ENCODE results near the gene KIF4B. TPM values are rescaled to one million over a fixed set of nuclear protein-coding genes. Genes with fewer than 3 reads are reported as not detected.

The KIF4B gene
- total RNA-seq, 1 experiment from 2014 or later: 0.12 TPM

GRCh38 chr5:155050384-155051019, 36.9 kb downstream of the KIF4B start (continued):
- TF ChIP-seq CEBPB (IDR thresholded peaks at IDR 0.05; ENCODE audit: low read depth): no peak
- TF ChIP-seq RAD21 (IDR thresholded peaks at IDR 0.05; ENCODE audit: low read depth): no peak
- no peak for TF ChIP-seq POLR2AphosphoS5 (IDR thresholded peaks at IDR 0.05; ENCODE audit: low read depth, low read length)

DNA sequence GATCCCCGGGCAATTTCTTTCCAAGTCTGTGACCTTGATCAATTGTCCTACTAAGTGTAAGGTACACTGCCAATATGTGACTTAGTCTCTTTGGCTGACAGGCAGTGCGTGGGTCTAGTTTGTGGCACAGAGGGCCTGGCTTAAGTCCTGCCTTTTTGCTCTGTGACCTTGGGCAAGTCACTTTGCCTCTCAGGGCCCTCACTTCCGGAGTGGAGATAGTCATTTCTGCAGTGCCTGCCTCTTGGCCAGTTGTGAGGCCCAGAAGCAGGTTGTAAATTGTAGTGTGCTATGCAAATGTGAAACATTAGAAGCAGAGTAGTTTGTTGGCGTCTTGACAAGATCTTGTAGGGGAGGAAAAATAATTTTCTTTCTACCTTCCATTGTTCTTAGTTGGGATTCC, 39.0 kb downstream of the KIF4B start:
- TF ChIP-seq ZNF274 (IDR thresholded peaks at IDR 0.05; ENCODE audit: low read depth, low read length) (no peak), EGR1 (IDR thresholded peaks at IDR 0.05; ENCODE audit: low read depth) (no peak), ZFX (IDR thresholded peaks at IDR 0.05) (no peak), ZBTB33 (IDR thresholded peaks at IDR 0.05; ENCODE audit: extremely low read depth, insufficient replicate concordance, low read length) (no peak), SP1 (IDR thresholded peaks at IDR 0.05; ENCODE audit: low read depth) (no peak)
- CTCF ChIA-PET: no interaction called here

More for the DNA sequence above, 39.0 kb downstream of the KIF4B start:
- Histone ChIP-seq H3K27me3 (ENCODE audit: insufficient read depth, low read length) (0 out of 2 replicates have a peak, but pooled peaks cover 14% of the 10 kb centered on the region), H3K4me3 (replicated peaks in 1 of 2; ENCODE audit: low read depth in 1 of 2, low read length in 2 of 2) (no peak overlapping the region), H2AFZ (ENCODE audit: low read depth, low read length, poor library complexity, severe bottlenecking) (no peak overlapping the region), H3K79me2 (ENCODE audit: insufficient read depth, low read length) (no peaks in the 10 kb centered on the region), H3K9ac (ENCODE audit: low read length) (no peak overlapping the region), H3K9me3 (ENCODE audit: control insufficient read depth in 1 of 2, insufficient read depth in 1 of 2, low read depth in 1 of 2, low read length in 2 of 2) (no peaks in the 10 kb centered on the region), H3K27ac (ENCODE audit: low read depth, low read length) (no peak overlapping the region), H3K4me1 (ENCODE audit: control insufficient read depth in 1 of 2, insufficient read depth in 2 of 2, low read length in 2 of 2) (no peaks in the 10 kb centered on the region), H3K36me3 (ENCODE audit: control insufficient read depth in 1 of 2, insufficient read depth in 2 of 2, low read length in 2 of 2) (no peaks in the 10 kb centered on the region), H3K4me2 (ENCODE audit: low read length) (no peak overlapping the region), H4K20me1 (ENCODE audit: insufficient read depth) (no peaks in the 10 kb centered on the region), H3K9me2 (ENCODE audit: insufficient read depth) (no peaks in the 10 kb centered on the region)
- intact Hi-C loops (cut with micrococcal nuclease): no loop called here
- POLR2A ChIA-PET: no interaction called here
- ATAC-seq (no peak), DNase-seq (ENCODE audit: low read depth, low spot score) (no peak)
- no TSS peak for BruUV-seq (replicated peaks)
- RAD21 ChIA-PET (ENCODE audit: low non-redundant PET in 1 of 2, low total read pairs in 2 of 2, uncharacterized antibody in 2 of 2, unreplicated experiment in 2 of 2): no interaction called here
